Ishikawa (cell line): ENCODE measurements around the gene PIPOX.

ENCODE experiments used
- CREB1 ChIP-seq: IDR thresholded peaks from 2 replicates; pipeline ENCODE4 v1.6.1; 2012; ENCODE audit warnings: low read depth
- EP300 ChIP-seq: IDR thresholded peaks from 2 replicates; pipeline ENCODE4 v1.6.1; 2012; ENCODE audit warnings: borderline replicate concordance
- NFIC ChIP-seq: IDR thresholded peaks from 2 replicates; pipeline ENCODE4 v1.6.1; 2012
- REST ChIP-seq: IDR thresholded peaks from 2 replicates; pipeline ENCODE4 v1.6.1; 2012; ENCODE audit warnings: low read depth, mild to moderate bottlenecking
- TAF1 ChIP-seq: IDR thresholded peaks from 2 replicates; pipeline ENCODE4 v1.6.1; 2012; ENCODE audit warnings: low read depth, mild to moderate bottlenecking

- no peak for TF ChIP-seq REST
- no peak for TF ChIP-seq EP300
- no peak for TF ChIP-seq TAF1
- no peak for TF ChIP-seq CREB1
- TF ChIP-seq NFIC: no peak
These were observed 8.8 kb downstream of the PIPOX start for GRCh38 chr17:29051731-29052130.
